ENCODE data around the gene CACNA2D3. TPM values are rescaled to one million over a fixed set of nuclear protein-coding genes. Genes with fewer than 3 reads are reported as not detected.

Gene CACNA2D3
- total RNA-seq (2021): 0.18 and 0.59 TPM in 2 replicates
- percentile 15 among the genes with signal in this experiment for Bru-seq, nascent RNA
- BruChase-seq, experiment 1, labeled RNA remaining after a 2-hour chase: percentile 9 among the genes with signal in this experiment
- percentile 5 among the genes with signal in this experiment for BruChase-seq, experiment 2, labeled RNA remaining after a 6-hour chase
- long read RNA-seq, partial matches to known transcripts: 0 of 3 reads
- long read RNA-seq, other reads (novel, unspliced or antisense): 3 of 3 reads

DNA sequence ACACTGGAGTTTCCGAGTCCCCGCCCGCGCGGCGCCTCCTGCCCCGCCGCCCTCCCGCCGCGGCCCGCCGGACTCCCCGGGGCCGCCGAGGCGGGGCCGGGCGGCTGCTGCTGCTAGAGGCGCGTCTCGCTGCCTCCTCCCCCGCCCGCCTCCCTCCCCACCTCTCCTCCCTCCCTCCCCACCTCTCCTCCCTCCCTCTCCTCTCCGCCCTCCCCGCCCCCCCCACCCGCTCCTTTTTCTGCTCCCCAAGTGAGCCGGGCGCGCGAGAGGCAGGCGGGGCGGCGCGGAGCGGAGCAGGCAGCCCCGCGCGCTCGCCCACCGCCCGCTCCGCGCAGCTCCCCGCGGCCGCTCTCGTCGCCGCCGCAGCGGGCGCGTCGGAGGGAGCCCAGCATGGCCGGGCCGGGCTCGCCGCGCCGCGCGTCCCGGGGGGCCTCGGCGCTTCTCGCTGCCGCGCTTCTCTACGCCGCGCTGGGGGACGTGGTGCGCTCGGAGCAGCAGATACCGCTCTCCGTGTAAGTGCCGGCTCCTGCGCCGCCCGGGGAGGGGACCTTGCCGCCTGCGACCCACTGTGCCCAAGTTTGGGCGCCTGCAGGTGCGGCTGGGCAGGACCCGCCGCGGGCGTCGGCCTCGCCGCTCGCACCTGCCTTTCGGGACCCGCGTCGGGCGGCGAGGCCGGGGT lies at the start of gene CACNA2D3:
CACNA2D3 (plus strand) TSS at position 229 of the 679 bp plus-strand sequence.
- no peak within 1 kb of the TSS for H3K27ac ChIP-seq
- H3K4me2 ChIP-seq: no peak within 1 kb of the TSS
- no peaks in the 10 kb centered on the region for H3K4me1 ChIP-seq (replicated peaks; ENCODE audit: insufficient read depth)
- no peak within 1 kb of the TSS for H2AFZ ChIP-seq
- H3F3A ChIP-seq (ENCODE audit: insufficient read depth, low read depth): no peaks in the 10 kb centered on the region
- BruUV-seq (replicated peaks): no TSS peak
- H3K27me3 ChIP-seq (ENCODE audit: insufficient read depth, low read depth): peaks cover 18% of the 10 kb centered on the region; the same call in 1 of the 2 replicates
- H3K79me2 ChIP-seq (ENCODE audit: low read depth): no peaks in the 10 kb centered on the region
- H3K9me3 ChIP-seq (ENCODE audit: insufficient read depth, low read depth): no peaks in the 10 kb centered on the region
- no peaks in the 10 kb centered on the region for H3K9me2 ChIP-seq (ENCODE audit: insufficient read depth)
- intact Hi-C loops (cut with micrococcal nuclease; ENCODE audit: unreplicated experiment): no loop called here
- DNase-seq: no peak
- no peak within 1 kb of the TSS for H3K4me3 ChIP-seq
- CTCF ChIA-PET: no interaction called here
- H3K36me3 ChIP-seq (ENCODE audit: low read depth): no peaks in the 10 kb centered on the region
- TF ChIP-seq EZH2 (IDR thresholded peaks at IDR 0.05; ENCODE audit: low read depth): no peak
- TF ChIP-seq, protein P1, sequence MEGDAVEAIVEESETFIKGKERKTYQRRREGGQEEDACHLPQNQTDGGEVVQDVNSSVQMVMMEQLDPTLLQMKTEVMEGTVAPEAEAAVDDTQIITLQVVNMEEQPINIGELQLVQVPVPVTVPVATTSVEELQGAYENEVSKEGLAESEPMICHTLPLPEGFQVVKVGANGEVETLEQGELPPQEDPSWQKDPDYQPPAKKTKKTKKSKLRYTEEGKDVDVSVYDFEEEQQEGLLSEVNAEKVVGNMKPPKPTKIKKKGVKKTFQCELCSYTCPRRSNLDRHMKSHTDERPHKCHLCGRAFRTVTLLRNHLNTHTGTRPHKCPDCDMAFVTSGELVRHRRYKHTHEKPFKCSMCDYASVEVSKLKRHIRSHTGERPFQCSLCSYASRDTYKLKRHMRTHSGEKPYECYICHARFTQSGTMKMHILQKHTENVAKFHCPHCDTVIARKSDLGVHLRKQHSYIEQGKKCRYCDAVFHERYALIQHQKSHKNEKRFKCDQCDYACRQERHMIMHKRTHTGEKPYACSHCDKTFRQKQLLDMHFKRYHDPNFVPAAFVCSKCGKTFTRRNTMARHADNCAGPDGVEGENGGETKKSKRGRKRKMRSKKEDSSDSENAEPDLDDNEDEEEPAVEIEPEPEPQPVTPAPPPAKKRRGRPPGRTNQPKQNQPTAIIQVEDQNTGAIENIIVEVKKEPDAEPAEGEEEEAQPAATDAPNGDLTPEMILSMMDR (conservative IDR thresholded peaks at IDR 0.05): no peak
- H4K20me1 ChIP-seq (ENCODE audit: insufficient read depth): no peaks in the 10 kb centered on the region
- POLR2A ChIA-PET (ENCODE audit: unreplicated experiment): no interaction called here

DNA sequence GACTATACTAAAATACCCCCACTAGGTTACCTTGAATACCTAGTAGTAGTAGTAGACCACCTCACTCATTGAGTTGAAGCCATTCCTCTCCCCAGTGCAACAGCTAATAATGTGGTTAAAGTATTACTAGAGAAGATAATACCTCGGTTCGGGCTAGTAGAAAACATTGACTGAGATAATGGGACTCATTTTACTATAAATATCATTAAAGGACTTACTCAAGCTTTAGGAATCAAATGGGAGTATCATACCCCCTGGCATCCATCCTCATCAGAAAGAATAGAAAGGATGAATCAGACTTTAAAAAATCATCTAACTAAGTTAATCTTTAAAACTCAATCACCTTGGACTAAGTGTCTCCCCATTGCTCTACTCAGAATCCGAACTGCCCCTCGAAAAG lies 49.0 kb upstream of the CACNA2D3 start:
- Histone ChIP-seq H3K9me2 (ENCODE audit: insufficient read depth) (no peaks in the 10 kb centered on the region), H3K27me3 (ENCODE audit: insufficient read depth, low read depth) (peaks cover 17% of the 10 kb centered on the region), H3K36me3 (ENCODE audit: low read depth) (no peaks in the 10 kb centered on the region), H3K79me2 (ENCODE audit: low read depth) (no peaks in the 10 kb centered on the region), H2AFZ (no peak overlapping the region), H3K27ac (no peak overlapping the region), H3K9me3 (ENCODE audit: insufficient read depth, low read depth) (no peaks in the 10 kb centered on the region), H3K4me2 (no peak overlapping the region), H3K4me3 (no peak overlapping the region), H3K4me1 (replicated peaks; ENCODE audit: insufficient read depth) (no peaks in the 10 kb centered on the region), H3F3A (ENCODE audit: insufficient read depth, low read depth) (no peaks in the 10 kb centered on the region), H4K20me1 (ENCODE audit: insufficient read depth) (no peaks in the 10 kb centered on the region)
- intact Hi-C loops (cut with micrococcal nuclease; ENCODE audit: unreplicated experiment): no loop called here
- ChIA-PET CTCF (no interaction called here), POLR2A (ENCODE audit: unreplicated experiment) (no interaction called here)
- BruUV-seq (replicated peaks): no TSS peak
- TF ChIP-seq, protein P1 (conservative IDR thresholded peaks at IDR 0.05): no peak
- no peak for TF ChIP-seq EZH2 (IDR thresholded peaks at IDR 0.05; ENCODE audit: low read depth)
- no peak for DNase-seq

DNA sequence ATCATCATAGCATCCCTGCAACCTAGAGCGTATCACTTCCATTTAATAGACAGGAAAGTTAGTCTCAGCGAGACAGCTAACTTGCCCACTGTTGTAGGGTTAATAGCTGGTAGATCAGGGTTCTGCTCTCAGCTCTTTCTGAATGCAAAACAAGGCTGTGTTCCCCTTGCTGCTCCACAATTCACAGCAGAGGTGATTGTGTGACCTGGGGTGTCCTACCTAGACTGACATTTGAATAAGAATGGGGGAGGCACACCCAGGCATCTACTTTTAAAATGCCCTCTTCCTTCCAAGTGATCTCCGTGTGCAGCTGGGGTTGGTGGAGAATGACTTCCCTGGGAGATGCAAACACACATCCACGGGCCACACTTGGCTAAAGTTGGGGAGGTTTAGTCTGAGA lies 43.0 kb upstream of the CACNA2D3 start:
- intact Hi-C loops (cut with micrococcal nuclease; ENCODE audit: unreplicated experiment): no loop called here
- H3K9me2 ChIP-seq (ENCODE audit: insufficient read depth): no peaks in the 10 kb centered on the region
- no peaks in the 10 kb centered on the region for H3K4me1 ChIP-seq (replicated peaks; ENCODE audit: insufficient read depth)
- H3K79me2 ChIP-seq (ENCODE audit: low read depth): no peaks in the 10 kb centered on the region
- no peaks in the 10 kb centered on the region for H3F3A ChIP-seq (ENCODE audit: insufficient read depth, low read depth)
- no peak for DNase-seq
- no peak overlapping the region for H3K4me2 ChIP-seq
- H3K27ac ChIP-seq: no peak overlapping the region
- ChIA-PET CTCF (no interaction called here), POLR2A (ENCODE audit: unreplicated experiment) (no interaction called here)
- H3K9me3 ChIP-seq (ENCODE audit: insufficient read depth, low read depth): no peaks in the 10 kb centered on the region
- no TSS peak for BruUV-seq (replicated peaks)
- H3K27me3 ChIP-seq (ENCODE audit: insufficient read depth, low read depth): peaks cover 11% of the 10 kb centered on the region; the same call in 1 of the 2 replicates
- H2AFZ ChIP-seq: no peak overlapping the region
- no peaks in the 10 kb centered on the region for H3K36me3 ChIP-seq (ENCODE audit: low read depth)
- no peak overlapping the region for H3K4me3 ChIP-seq
- TF ChIP-seq EZH2 (IDR thresholded peaks at IDR 0.05; ENCODE audit: low read depth): no peak
- TF ChIP-seq, protein P1 (conservative IDR thresholded peaks at IDR 0.05): no peak
- no peaks in the 10 kb centered on the region for H4K20me1 ChIP-seq (ENCODE audit: insufficient read depth)

All from PC-9 (cell line).